SK-N-SH (cell line): ENCODE data around the gene GATC. TPM values are rescaled to one million over a fixed set of nuclear protein-coding genes. Genes with fewer than 3 reads are reported as not detected.
A peak's percentile ranks its signal among the peaks of the same experiment; 100 is the strongest.

ENCODE experiments used
- CTCF ChIA-PET: fragments of 300-600, 350-600 bp; formaldehyde crosslinking; extraction: SDS; loops from one replicate; lab custom pipeline; 2021; lab: Yijun Ruan, JAX
- POLR2A ChIA-PET: fragments of 350-600 bp; sonication (Branson Sonifier 250); formaldehyde crosslinking; extraction: SDS; loops from one replicate; lab custom pipeline; 2020; ENCODE audit warnings: antibody characterized with exemption, inconsistent platforms; lab: Yijun Ruan, JAX
- DNase-seq: peaks from one replicate; pipeline ENCODE4 v3.0.0; 2012
- H2AFZ ChIP-seq: fragments of 200-600 bp; sonication (generic); 2 replicates; pipeline ENCODE4 v1.8.1; 2016; ENCODE audit warnings: antibody characterized with exemption, mild to moderate bottlenecking, low read depth
- H3F3A ChIP-seq: fragments of 200-600 bp; sonication (generic); replicated peaks from 2 replicates; pipeline ENCODE3; 2016; ENCODE audit warnings: antibody characterized with exemption, mild to moderate bottlenecking; ENCODE audit not compliant: insufficient read depth
- H3K27ac ChIP-seq, 2 experiments: fragments of 200-500 bp in 1 of 2; fragments of 200-600 bp in 1 of 2; sonication (Bioruptor generic) in 1 of 2; sonication (generic), shearing (Covaris generic) in 1 of 2; 2 replicates each; pipeline versions ENCODE4 v1.5.1 to v1.6.1; 2014 to 2016; ENCODE audit warnings: low read depth in 2 of 2, inconsistent platforms in 1 of 2, low read length in 1 of 2, mild to moderate bottlenecking in 1 of 2, mixed read lengths in 1 of 2
- H3K27me3 ChIP-seq: fragments of 200-600 bp; sonication (generic), shearing (Covaris generic); 2 replicates; pipeline ENCODE4 v1.6.1; 2016; ENCODE audit warnings: mixed run types; ENCODE audit not compliant: insufficient read depth
- H3K36me3 ChIP-seq, 2 experiments: fragments of 200-500 bp in 1 of 2; fragments of 200-600 bp in 1 of 2; sonication (Bioruptor generic) in 1 of 2; sonication (generic) in 1 of 2; replicated peaks in 1 of 2; 2 replicates each; pipeline versions ENCODE3 to v1.5.1; 2014 to 2016; ENCODE audit warnings: low read length in 1 of 2, mild to moderate bottlenecking in 1 of 2; ENCODE audit not compliant: insufficient read depth in 2 of 2, control insufficient read depth in 1 of 2
- H3K4me1 ChIP-seq, 2 experiments: fragments of 200-500 bp in 1 of 2; fragments of 200-600 bp in 1 of 2; sonication (Bioruptor generic) in 1 of 2; sonication (generic), shearing (Covaris generic) in 1 of 2; 2 replicates each; pipeline versions ENCODE4 v1.5.1 to v1.6.1; 2014 to 2016; ENCODE audit warnings: low read depth in 1 of 2, low read length in 1 of 2, mixed run types in 1 of 2; ENCODE audit not compliant: insufficient read depth in 2 of 2, control insufficient read depth in 1 of 2
- H3K4me2 ChIP-seq: fragments of 200-600 bp; sonication (generic), shearing (Covaris generic); 2 replicates; pipeline ENCODE4 v1.6.1; 2017; ENCODE audit warnings: mixed run types
- H3K4me3 ChIP-seq, 2 experiments: fragments of 200-500 bp in 1 of 2; fragments of 200-600 bp in 1 of 2; sonication (Bioruptor generic) in 1 of 2; sonication (generic), shearing (Covaris generic) in 1 of 2; 2 replicates each; pipeline versions ENCODE4 v1.5.1 to v1.8.1; 2014 to 2016; ENCODE audit warnings: low read depth in 2 of 2, inconsistent platforms in 1 of 2, low read length in 1 of 2, mild to moderate bottlenecking in 1 of 2, mixed read lengths in 1 of 2, moderate library complexity in 1 of 2
- H3K79me2 ChIP-seq: fragments of 200-600 bp; sonication (generic); 2 replicates; pipeline ENCODE4 v1.8.1; 2017; ENCODE audit warnings: mild to moderate bottlenecking; ENCODE audit not compliant: insufficient read depth
- H3K9ac ChIP-seq: fragments of 200-600 bp; sonication (generic); 2 replicates; pipeline ENCODE4 v1.6.1; 2017; ENCODE audit warnings: mixed run types
- H3K9me2 ChIP-seq: fragments of 200-600 bp; sonication (generic); 2 replicates; pipeline ENCODE4 v1.6.1; 2017; ENCODE audit warnings: mixed run types
- H3K9me3 ChIP-seq: fragments of 200-600 bp; sonication (generic); 2 replicates; pipeline ENCODE4 v1.6.1; 2017; ENCODE audit warnings: mixed run types, mild to moderate bottlenecking, moderate library complexity
- H4K20me1 ChIP-seq: fragments of 200-600 bp; sonication (generic); 2 replicates; pipeline ENCODE4 v1.6.1; 2017; ENCODE audit warnings: mild to moderate bottlenecking, mixed run types; ENCODE audit not compliant: insufficient read depth
- CTCF ChIP-seq: fragments of 200-600 bp; sonication (generic); IDR thresholded peaks from 2 replicates; pipeline ENCODE4 v1.6.1; 2017; ENCODE audit warnings: antibody characterized with exemption, mild to moderate bottlenecking, moderate library complexity
- ELF1 ChIP-seq: IDR thresholded peaks from 2 replicates; pipeline ENCODE4 v1.4.0; 2012
- EZH2phosphoT487 ChIP-seq: fragments of 200-600 bp; sonication (generic); IDR thresholded peaks from 2 replicates; pipeline ENCODE4 v1.6.1; 2017; ENCODE audit warnings: low read depth, mixed run types, mild to moderate bottlenecking, antibody characterized with exemption, moderate library complexity, borderline replicate concordance
- FOXM1 ChIP-seq: IDR thresholded peaks from 2 replicates; pipeline ENCODE4 v1.4.0; 2012; ENCODE audit warnings: low read depth, mild to moderate bottlenecking
- IRF3 ChIP-seq: fragments of 150-350 bp; IDR thresholded peaks from 2 replicates; pipeline ENCODE4 v1.6.1; 2016; ENCODE audit warnings: mild to moderate bottlenecking, low read depth, low read length
- MEF2A ChIP-seq: IDR thresholded peaks from 2 replicates; pipeline ENCODE4 v1.4.0; 2012; ENCODE audit warnings: low read depth, borderline replicate concordance
- NFIC ChIP-seq: IDR thresholded peaks from 2 replicates; pipeline ENCODE4 v1.4.0; 2012; ENCODE audit warnings: borderline replicate concordance
- NRF1 ChIP-seq: IDR thresholded peaks from 2 replicates; pipeline ENCODE4 v1.6.1; 2012; ENCODE audit warnings: low read depth, mild to moderate bottlenecking, low read length
- PBX3 ChIP-seq: IDR thresholded peaks from 2 replicates; pipeline ENCODE4; 2012
- POLR2AphosphoS5 ChIP-seq: IDR thresholded peaks from 2 replicates; pipeline ENCODE4 v1.6.1; 2012; ENCODE audit warnings: low read depth, low read length
- RAD21 ChIP-seq: IDR thresholded peaks from 2 replicates; pipeline ENCODE4 v1.6.1; 2012; ENCODE audit warnings: mild to moderate bottlenecking, low read length
- RCOR1 ChIP-seq: fragments of 150-350 bp; IDR thresholded peaks from 2 replicates; pipeline ENCODE4 v1.6.1; 2017; ENCODE audit warnings: antibody characterized with exemption, low read length
- RFX5 ChIP-seq: IDR thresholded peaks from 2 replicates; pipeline ENCODE4 v1.6.1; 2012; ENCODE audit warnings: mild to moderate bottlenecking, improper control_type of control experiment, low read length
- RXRA ChIP-seq: IDR thresholded peaks from 2 replicates; pipeline ENCODE4 v1.4.0; 2012; ENCODE audit warnings: low read depth, mild to moderate bottlenecking, borderline replicate concordance
- SMC3 ChIP-seq: IDR thresholded peaks from 2 replicates; pipeline ENCODE4 v1.6.1; 2012; ENCODE audit warnings: low read depth, low read length, improper control_type of control experiment
- TCF12 ChIP-seq: IDR thresholded peaks from 2 replicates; pipeline ENCODE4 v1.4.0; 2012
- USF1 ChIP-seq: IDR thresholded peaks from 2 replicates; pipeline ENCODE4 v1.4.0; 2012; ENCODE audit warnings: low read depth, borderline replicate concordance
- YY1 ChIP-seq: IDR thresholded peaks from 2 replicates; pipeline ENCODE4 v1.4.0; 2012; ENCODE audit warnings: low read depth, mild to moderate bottlenecking
- WGBS: methylation state at CpG from one replicate; pipeline ENCODE4 v1.1.6; 2017; ENCODE audit warnings: low lambda C conversion rate; 5-methylcytosine and 5-hydroxymethylcytosine counted together
- polyA plus RNA-seq, 3 experiments: library from polyadenylated mRNA; depleted of rRNA; stranded (reverse); fragments of >200 nt; gene quantifications; 2 replicates each; pipeline ENCODE4 v1.2.3, GENCODE V29; 2012

The GATC gene
- polyA plus RNA-seq, 1 of the 3 experiments (the other 2 are of a cell fraction) = 10.6 TPM

- no peak for DNase-seq
- POLR2A ChIA-PET = interaction anchor here (1.1 kb wide), 1 partner anchor 58 kb away, joined by 3 read pairs; the partner anchor contains the start of gene DYNLL1
- peaks cover 0 to 11% of the 10 kb centered on the region in 2 experiments; a peak in 2 of 4 replicates for H3K4me1 ChIP-seq
- H3K9ac ChIP-seq = peak overlapping the region; percentile 70
- H3K27me3 ChIP-seq = no peaks in the 10 kb centered on the region
- peaks cover 30% of the 10 kb centered on the region for H3F3A ChIP-seq
- H2AFZ ChIP-seq = peak overlapping the region; percentile 50; the same call in 1 of the 2 replicates
- H4K20me1 ChIP-seq = peaks cover 10% of the 10 kb centered on the region
- TF ChIP-seq NRF1 (no peak), ELF1 (no peak), POLR2AphosphoS5 (no peak), EZH2phosphoT487 (no peak), MEF2A (no peak), RAD21 (no peak), NFIC (no peak), RFX5 (no peak), TCF12 (no peak), USF1 (no peak), FOXM1 (no peak), SMC3 (no peak), YY1 (no peak), CTCF (no peak), PBX3 (no peak), IRF3 (no peak), RCOR1 (no peak), RXRA (no peak)
- peak overlapping the region; percentile 58 to 62; a peak in 2 of 4 replicates for H3K27ac ChIP-seq
- H3K36me3 ChIP-seq = peaks cover 6 to 34% of the 10 kb centered on the region in 2 experiments
- peak overlapping the region; percentile 70 to 93 for H3K4me3 ChIP-seq
- H3K79me2 ChIP-seq = peaks cover 54% of the 10 kb centered on the region
- peak overlapping the region; percentile 74 for H3K4me2 ChIP-seq
- CTCF ChIA-PET = interaction anchor here (0.6 to 2.6 kb wide), 13 partner anchors 9 to 145 kb away, joined by 3 to 10 read pairs (median 4); partner anchors contain the start of gene SRSF9
- no peaks in the 10 kb centered on the region for H3K9me2 ChIP-seq
- H3K9me3 ChIP-seq = no peaks in the 10 kb centered on the region
- 38% methylated on average over 17 of the region's 17 CpGs for WGBS
Measured at GRCh38 chr12:120438495-120439198, 7.6 kb upstream of the GATC start.
